SH-SY5Y (cell line): ENCODE measurements around the gene SNAPC3.

Experiments used
- GATA2 ChIP-seq: IDR thresholded peaks from 2 replicates; pipeline ENCODE4 v1.6.1; 2011; ENCODE audit warnings: mild to moderate bottlenecking, low read depth, low read length
- GATA3 ChIP-seq: IDR thresholded peaks from 2 replicates; pipeline ENCODE4 v1.6.1; 2011; ENCODE audit warnings: low read depth, mild to moderate bottlenecking, low read length, moderate library complexity

DNA sequence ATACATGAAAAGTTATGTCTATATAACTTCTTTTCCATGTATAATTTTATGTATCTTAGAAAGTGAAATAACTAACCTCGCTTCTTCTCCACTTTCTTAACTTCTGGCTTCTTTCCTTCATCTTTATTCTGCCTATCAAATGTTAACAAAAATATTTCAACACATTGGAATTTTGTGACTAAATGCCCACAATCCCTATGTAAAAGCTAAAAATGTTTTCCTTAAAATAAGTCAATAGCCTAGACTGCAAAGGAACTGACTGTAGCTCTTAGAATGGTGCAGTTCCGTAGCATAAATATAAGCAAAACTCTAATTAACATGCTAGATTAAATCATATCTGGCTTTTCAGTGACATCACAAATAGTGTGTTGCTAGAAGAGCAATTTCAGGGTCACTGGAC is 47.2 kb downstream of the SNAPC3 start:
- TF ChIP-seq GATA2 (no peak), GATA3 (no peak)
